Prostate gland (tissue), 2 donors: ENCODE results near the gene TESK1.

Experiments
- POLR2A ChIP-seq: fragments of 450-650 bp; IDR thresholded peaks from one replicate; pipeline ENCODE4 v1.6.1; 2016; ENCODE audit warnings: antibody characterized with exemption, mild to moderate bottlenecking
- POLR2AphosphoS5 ChIP-seq: sonication (generic); formaldehyde crosslinking; IDR thresholded peaks from one replicate; pipeline ENCODE4 v1.6.1; 2017; ENCODE audit warnings: antibody characterized with exemption
- TF ChIP-seq, protein P1 (sequence below), 4 experiments: fragments of 200-600 bp in 2 of 4; fragments of 450-650 bp in 2 of 4; sonication (generic) in 2 of 4; IDR thresholded peaks; 1 replicate in 3 of 4; 2 replicates in 1 of 4; pipeline ENCODE4 v1.5.1; 2016 to 2019; ENCODE audit warnings: antibody characterized with exemption in 4 of 4, mild to moderate bottlenecking in 2 of 4, moderate library complexity in 2 of 4

DNA sequence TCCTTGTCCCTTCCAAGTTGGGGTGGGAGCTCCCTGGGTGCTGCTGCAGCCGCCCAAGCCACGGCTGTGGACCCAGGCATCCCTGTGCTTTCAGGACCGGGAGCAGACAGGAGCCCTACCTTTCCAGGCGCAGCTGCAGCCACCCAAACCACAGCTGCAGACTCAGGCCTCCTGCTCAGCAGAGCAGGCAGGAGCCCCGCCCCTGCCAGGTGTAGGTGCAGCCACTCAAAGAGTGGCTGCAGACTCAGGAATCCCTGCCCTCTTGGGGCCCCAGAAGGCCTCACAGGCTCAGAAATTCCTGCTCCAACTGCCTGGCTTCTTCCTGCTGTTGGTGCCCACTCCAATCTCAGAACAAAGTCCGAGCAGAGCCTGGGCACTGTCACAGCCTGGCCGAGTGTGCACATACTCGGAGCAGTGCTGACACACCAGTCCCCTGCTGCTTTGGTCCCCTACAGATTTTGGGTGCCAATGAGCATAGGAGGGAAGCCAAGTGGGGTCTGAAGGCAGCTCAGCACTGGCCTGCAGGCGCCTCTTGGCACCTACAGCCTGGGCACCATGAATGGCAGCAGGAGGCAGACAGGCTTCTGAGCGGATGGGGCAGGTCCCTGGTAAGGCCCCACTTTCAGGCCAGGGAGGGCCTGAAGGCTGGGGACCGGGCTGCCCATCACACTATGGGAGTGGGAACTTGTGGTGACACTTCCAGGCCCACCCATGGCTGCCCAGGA is 6.0 kb upstream of the TESK1 start:
- TF ChIP-seq, protein P1, sequence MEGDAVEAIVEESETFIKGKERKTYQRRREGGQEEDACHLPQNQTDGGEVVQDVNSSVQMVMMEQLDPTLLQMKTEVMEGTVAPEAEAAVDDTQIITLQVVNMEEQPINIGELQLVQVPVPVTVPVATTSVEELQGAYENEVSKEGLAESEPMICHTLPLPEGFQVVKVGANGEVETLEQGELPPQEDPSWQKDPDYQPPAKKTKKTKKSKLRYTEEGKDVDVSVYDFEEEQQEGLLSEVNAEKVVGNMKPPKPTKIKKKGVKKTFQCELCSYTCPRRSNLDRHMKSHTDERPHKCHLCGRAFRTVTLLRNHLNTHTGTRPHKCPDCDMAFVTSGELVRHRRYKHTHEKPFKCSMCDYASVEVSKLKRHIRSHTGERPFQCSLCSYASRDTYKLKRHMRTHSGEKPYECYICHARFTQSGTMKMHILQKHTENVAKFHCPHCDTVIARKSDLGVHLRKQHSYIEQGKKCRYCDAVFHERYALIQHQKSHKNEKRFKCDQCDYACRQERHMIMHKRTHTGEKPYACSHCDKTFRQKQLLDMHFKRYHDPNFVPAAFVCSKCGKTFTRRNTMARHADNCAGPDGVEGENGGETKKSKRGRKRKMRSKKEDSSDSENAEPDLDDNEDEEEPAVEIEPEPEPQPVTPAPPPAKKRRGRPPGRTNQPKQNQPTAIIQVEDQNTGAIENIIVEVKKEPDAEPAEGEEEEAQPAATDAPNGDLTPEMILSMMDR (IDR thresholded peaks at IDR 0.05) = no peak
- TF ChIP-seq POLR2A (no peak), POLR2AphosphoS5 (no peak)
